Stimulated activated CD8-positive, alpha-beta memory T cell treated with anti-CD3 and anti-CD28 coated beads, Interleukin-7, amount 100 ng/mL, for 4 hours (primary cell): ENCODE results near the gene GALNT2.
A peak's percentile ranks its signal among the peaks of the same experiment; 100 is the strongest.

Experiments
- DNase-seq, 2 donors: peaks; one replicate each; pipeline ENCODE4 v3.0.0-alpha.2; 2020; ENCODE audit warnings: low read depth in 2 of 2

The GALNT2 gene

DNA sequence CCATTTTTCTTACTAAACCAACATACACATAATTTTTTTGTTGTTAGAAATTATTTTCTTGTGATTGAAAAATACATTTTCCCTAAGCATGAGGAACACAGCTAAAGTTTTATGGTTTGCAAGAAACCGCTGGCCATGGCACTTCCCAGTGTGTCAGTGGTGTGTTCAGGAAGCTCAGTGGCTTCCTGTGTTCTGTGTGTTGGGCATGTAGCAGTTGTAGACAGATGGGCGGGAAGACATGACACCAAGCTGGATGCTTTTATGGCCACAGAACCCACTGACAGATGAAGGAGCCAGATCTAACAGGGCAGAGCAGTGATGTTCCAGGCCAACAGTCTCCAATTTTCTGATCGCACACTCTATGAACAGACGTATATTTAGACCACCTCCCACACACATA lies 119.8 kb downstream of the GALNT2 start:
- no peak for DNase-seq

- no peak for DNase-seq
These were observed 120.3 kb downstream of the GALNT2 start for GRCh38 chr1:230187290-230187689.

DNA sequence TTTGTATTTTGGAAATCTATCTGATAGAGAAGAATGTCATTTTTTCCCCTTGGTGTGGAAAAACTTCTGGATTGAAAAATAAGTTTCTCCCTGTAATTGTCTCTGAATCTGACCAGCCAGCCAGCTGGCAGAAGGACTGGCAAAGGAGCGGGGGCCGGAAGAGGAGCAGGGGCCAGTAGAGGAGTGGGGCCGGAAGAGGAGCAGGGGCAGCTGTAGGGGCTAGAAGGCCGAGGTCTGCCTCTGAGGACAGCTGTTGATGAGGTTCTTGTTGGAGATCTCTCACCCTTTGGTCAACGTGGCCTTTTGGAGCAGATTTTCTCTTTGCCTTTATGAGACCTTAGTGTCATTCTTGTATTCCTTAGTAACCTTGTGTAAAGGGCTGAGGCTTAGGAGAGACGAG lies 121.8 kb downstream of the GALNT2 start:
- DNase-seq, result no peak

- DNase-seq, result no peak
These were observed 122.3 kb downstream of the GALNT2 start for GRCh38 chr1:230189341-230189740.

DNA sequence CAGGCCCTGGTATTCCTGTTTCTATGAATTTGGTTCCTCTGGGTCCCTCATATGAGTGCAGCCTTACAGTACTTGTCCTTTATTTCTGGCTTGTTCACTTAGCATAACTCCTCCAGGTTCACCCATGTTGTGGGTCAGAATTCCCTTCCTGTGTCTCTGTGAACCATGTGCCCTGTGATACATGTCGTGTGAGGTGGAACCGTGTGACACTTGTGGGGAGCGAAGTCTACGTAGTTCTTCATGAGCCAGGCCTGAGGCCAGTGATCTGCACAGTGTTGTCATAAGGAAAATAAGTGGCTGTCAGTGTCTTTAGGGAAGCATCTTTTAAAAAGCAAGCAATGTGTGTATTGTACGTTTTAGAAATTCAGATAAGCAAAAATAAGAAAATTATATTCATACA lies 122.8 kb downstream of the GALNT2 start:
- no peak for DNase-seq

DNA sequence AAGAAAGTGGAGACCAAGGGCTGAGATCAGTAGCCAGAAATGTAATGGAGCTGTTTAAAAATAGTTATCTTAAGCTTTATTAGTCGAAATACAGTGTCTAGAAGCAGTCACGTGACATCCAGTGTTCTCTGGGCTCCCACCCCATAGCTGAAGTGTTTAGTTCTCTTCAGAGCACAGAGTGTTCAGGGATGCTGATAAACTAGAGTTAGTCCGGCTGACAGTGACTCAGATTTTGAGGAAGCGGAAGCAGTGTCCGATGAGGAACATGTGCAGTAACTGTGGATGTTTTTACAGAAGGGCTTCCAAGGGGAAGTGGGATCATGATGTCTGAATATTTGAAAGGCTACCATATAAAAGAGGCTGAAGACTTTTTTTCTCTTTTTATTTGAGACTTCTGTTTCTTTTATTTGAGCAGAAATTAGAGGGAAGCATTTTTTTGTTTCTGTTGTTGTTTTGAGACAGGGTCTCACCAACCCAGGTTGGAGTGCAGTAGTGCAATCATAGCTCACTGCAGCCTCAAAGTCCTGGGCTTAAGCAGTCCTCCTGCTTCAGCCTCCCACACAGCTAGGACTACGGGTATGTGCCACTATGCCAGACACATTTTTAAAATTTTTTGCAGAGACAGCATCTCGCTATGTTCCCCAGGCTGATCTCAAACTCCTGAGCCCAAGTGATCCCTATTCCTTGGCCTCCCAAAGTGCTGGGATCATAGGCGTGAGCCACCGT lies 124.2 kb downstream of the GALNT2 start:
- DNase-seq, result no peak

DNA sequence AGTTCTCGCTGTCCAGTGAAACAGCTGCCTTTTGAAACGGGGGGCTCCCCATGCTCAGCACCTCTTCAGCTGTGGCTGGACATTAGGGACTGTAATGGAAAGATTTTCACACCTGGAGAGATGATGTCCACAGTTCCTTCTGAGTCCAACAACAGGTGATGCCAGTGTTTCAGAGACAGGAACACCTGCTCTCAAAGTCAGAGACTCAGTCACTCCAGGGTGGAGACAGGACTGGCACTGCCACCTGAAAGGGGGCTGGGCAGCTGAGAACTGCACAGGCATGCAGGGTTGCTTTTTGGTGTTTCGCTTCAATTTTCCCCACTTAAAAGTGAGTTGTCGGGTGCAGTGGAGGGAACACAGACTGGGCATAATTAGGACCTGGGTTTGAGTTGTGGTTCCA lies 124.8 kb downstream of the GALNT2 start:
- DNase-seq, result no peak

GRCh38 chr1:230194525-230194924 lies 127.5 kb downstream of the GALNT2 start:
- DNase-seq, result no peak

- DNase-seq, result no peak
These were observed 128.2 kb downstream of the GALNT2 start for GRCh38 chr1:230195199-230195598.

GRCh38 chr1:230196077-230196476 lies 129.0 kb downstream of the GALNT2 start:
- DNase-seq, result no peak

DNA sequence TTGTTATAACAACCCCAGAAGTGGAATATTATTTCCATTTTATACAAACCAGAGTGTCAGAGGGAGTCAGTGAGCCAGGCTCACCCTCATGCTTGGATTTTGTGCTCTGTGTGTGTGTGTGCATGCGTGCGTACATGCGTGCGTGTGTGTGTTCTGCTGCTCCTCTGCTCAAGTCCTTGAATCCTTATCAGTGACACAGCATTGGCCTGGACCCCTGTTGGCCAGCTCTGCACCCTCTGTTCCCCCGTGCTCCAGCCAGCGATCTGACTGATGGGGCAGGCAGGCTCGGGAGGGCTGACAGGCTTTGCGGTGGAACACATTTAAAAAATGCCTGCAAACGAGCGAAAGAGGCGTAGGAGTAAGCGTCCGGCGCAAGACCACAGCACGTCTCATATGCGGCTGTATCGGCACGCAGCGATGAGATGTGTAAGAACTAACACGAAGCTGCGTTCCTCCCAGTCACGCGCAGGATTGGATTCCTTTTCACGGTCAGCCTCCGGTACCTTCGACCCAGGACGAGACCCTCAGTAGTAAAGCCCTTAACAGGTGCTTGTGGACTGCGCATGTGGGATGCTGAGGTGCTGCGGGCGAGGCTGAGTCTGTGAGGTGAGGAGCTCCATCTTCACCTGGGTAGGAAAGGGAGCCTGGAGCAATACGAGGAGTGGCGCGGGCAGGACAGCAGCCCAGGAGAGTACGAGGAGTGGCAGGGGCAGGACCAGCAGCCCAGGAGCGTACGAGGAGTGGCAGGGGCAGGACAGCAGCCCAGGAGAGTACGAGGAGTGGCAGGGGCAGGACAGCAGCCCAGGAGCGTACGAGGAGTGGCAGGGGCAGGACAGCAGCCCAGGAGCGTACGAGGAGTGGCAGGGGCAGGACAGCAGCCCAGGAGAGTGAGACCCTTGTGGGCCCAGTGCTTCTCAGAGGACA lies 130.9 kb downstream of the GALNT2 start:
- DNase-seq, result no peak

- no peak for DNase-seq
These were observed 132.0 kb downstream of the GALNT2 start for GRCh38 chr1:230199034-230199433.

GRCh38 chr1:230199554-230199953 lies 132.5 kb downstream of the GALNT2 start:
- no peak for DNase-seq

- no peak for DNase-seq
These were observed 133.2 kb downstream of the GALNT2 start for GRCh38 chr1:230200276-230200675.

DNA sequence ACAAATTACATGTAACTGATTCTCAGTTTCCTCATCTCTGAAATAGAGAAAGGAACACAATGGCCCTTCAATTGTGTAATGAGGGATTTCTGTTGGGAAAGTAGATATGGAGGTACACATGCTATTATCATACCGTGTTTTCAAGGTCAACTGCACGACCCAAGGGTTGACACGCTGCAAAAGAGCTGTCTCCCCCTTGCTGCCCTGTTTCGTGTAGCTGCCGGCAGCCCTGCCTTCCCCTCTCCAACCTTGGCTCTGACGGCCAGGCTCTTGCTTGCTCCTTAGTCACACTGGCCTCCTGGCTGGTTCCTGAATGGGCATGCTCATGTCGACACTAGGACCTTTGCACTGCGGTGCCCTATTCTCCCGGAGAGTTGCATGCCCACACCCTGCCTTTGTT lies 134.4 kb downstream of the GALNT2 start:
- DNase-seq, result no peak

DNA sequence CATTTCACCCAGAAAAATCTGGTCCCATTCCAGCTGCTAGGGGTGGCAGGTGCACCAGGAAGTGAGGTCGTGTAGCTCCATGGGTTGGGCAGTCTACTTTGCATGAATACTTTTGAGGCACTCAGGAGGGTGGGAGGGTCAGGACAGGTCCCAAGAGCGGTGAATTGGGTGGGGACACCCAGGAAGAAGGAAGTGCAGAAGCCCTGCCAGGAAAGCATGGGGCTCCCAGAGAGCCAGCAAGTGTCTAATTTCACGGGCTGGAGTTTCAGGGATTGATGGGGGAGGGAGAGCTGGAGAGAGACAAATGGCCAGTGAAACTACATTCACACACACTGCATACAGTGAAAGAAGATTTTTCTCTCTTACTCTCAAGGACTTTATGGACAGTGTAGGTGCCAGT lies 137.8 kb downstream of the GALNT2 start:
- no peak for DNase-seq

GRCh38 chr1:230205719-230206198 lies 138.7 kb downstream of the GALNT2 start:
- DNase-seq, result no peak

DNA sequence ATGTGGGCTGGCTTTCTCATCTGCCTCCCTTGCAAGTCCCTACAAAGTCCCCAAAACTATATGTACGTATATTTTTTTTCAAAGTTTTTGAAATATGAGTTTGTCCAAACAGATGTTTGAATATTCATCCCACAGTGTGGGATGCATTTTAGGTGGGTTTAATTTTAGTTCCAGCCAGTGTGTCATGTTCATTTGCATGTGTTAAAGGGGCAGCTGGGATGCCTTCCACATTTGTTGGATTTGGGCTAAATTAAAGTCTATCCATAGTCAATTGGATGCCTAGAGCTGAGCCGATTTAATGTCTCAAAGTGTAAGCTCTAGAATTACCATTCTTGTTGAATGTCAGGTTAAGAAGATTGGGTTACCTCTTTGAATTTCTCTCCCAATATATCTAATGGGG lies 139.2 kb downstream of the GALNT2 start:
- no peak for DNase-seq

- DNase-seq, result no peak
These were observed 139.9 kb downstream of the GALNT2 start for GRCh38 chr1:230206976-230207375.

GRCh38 chr1:230207598-230207997 lies 140.6 kb downstream of the GALNT2 start:
- no peak for DNase-seq

- peak; percentile 26 to 56 for DNase-seq
These were observed 141.7 kb downstream of the GALNT2 start for GRCh38 chr1:230208619-230209261.

DNA sequence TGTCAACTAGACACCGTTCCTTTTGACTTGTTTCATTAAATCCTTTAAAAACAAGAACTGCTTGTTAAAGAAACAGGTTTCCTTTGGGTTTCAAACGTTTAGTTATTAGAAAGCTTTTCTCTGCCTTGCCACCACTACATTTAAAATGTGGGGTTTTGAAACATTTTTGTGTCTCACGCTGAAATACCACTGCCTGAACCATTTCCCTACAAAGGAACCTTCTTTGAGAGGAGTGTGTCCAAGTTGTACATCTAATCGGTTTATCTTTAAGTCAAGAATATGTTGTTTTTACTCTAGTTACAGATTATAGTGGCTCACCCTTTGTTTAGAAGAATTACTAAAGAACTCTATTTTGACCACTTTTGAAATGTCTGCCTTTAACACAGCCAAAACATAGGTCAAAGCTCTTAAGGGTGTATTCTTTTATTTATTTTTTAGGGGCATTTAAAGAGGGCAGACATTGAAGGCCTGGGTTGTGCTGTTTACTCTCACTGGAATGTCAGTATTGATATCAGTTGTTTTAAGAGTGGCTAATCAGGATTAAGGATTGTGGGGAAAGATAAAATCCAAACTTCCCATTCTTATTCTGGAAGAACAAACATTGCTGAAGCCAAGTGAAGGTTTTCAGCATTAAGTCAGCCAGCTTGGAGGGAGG lies 143.4 kb downstream of the GALNT2 start:
- no peak for DNase-seq
